NCI-H510A treated with DMSO at 0.1 percent for 48 hours (cell line): ENCODE data around the gene LMLN.
"Not testable (repeated sequence)": the region's sequence is repeated elsewhere in the genome, so short reads cannot be mapped to it uniquely, and the experiment has no call there.

Experiments used
- DNase-seq: peaks from one replicate; lab custom pipeline; 2025; lab: John Stamatoyannopoulos, UW

The LMLN gene

GRCh38 chr3:197956626-197956988 is 3.4 kb upstream of the LMLN start:
- peak; percentile 30 for DNase-seq

GRCh38 chr3:197957790-197958133 is 2.3 kb upstream of the LMLN start:
- no peak for DNase-seq

DNA sequence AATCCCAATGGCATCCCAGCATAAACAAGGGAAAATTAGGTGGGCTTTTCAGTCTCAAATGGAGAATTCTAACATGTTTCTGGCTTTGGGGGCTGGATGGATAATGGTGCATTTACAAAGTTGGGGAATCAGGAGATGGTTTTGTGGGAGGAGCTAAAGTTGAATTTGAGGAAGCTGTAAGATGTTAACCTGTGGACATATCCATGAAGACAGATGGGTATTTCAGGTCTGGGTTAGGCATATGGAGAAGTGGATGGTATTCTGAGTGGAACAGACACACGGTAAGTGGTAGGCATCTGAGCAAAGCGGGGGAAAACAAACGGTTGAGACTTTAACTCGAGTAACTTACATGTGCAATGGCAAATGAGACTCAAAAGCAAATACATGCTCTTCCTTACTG is 1.7 kb upstream of the LMLN start:
- DNase-seq, result no peak

- not testable (repeated sequence) for DNase-seq
These were observed 1.2 kb upstream of the LMLN start for GRCh38 chr3:197958848-197959247.

DNA sequence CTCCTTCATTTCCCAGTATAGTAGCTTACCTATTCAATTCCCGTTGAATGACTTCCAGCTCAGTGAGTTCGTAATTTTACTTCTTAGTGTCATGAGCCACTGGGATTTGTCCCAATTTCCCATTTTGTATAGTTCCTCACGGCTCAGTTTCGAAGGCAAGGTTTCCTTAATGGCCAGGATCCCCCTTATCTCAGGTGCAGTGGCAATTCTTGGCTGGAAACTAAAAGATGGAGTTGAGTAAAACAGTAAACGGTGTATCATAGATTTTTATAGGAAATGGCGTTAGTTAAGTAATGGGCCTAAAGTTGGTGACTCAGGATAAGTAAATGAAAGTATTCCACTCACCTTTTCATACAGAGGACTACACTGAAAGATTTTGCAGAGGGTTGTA is 522 bp upstream of the LMLN start:
- no peak for DNase-seq

DNA sequence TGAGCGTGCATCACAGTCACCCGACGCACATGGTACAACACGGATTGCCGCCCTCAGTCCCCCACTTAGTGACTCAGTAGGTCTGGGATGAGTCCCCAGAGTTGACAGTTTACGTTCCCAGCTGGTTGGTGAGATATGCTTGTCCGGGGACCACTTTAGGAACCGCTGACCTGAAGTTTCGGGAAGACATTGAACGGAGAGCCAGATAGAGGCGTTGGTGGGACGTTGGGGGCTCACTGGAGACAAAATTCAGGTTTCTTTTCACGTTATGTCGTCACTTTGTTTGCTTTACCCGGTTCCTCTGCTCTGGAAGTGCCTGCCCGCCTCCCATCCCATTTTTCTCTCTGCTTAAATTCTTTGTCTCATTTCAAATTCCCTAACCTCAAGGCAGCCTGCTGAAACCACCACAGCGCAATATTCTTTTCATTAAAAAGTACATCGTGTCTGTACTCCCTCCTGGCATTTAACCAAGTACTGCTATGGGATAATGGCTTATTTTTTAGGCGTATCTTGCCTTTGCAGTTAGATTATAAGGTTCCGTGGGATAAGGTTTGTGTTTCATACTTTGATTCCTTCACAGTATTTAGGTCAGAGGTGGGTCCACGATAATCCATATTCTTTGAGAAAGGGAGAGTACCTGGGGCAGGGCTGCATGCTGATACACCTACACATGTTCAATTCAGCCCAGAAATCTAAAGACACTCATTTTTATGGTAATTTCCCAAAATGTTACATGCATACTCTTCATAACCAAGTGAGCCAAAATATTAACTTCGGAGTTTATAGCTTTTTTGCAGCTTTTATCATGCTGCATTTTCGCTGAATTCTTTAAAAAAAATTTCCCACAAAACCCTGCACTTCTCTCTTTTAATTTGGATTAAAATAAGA is 921 bp downstream of the LMLN start:
- no peak for DNase-seq

DNA sequence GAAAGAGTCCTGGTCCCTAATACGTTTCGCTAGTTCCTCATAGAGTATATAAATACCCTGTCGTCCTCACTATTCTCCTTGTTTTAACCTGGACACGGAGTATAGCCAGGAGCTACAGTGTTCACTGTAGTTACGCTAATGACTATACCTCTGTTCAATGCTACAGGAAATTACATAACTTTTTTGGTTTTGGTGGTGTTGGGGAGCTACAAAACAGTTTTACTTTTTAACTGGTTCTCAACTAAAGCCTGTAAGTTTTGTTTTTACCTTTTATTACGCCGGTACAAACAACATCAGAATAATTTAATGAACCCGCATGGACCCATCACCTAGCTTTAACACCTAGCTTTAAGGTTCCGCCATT is 1.5 kb downstream of the LMLN start:
- no peak for DNase-seq

DNA sequence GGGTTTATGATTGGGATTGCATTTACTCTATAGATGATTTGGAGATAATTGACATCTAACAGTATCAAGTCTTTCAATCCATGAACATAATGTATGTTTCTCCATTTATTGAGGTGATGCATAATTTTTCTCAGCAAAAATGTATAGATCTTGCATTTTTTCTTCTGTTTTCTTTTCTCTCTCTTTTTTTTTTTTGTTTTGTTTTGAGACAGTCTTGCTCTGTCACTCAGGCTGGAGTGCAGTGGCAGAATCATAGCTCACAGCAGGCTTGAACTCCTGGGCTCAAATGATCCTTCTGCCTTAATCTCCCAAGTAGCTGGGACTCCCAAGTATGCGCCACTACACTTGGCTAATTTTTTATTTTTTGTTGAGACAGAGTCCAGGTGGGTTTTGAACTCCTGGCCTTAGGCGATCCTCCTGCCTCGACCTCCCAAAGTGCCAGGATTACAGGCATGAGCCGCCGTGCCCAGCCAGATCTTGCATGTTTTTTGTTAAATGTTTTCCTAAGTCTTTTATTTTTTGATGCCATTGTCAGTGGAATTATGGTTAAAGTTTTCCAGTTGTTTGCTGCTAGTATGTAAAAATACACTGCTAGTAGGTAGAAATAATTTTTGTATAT is 3.1 kb downstream of the LMLN start:
- DNase-seq, result no peak

DNA sequence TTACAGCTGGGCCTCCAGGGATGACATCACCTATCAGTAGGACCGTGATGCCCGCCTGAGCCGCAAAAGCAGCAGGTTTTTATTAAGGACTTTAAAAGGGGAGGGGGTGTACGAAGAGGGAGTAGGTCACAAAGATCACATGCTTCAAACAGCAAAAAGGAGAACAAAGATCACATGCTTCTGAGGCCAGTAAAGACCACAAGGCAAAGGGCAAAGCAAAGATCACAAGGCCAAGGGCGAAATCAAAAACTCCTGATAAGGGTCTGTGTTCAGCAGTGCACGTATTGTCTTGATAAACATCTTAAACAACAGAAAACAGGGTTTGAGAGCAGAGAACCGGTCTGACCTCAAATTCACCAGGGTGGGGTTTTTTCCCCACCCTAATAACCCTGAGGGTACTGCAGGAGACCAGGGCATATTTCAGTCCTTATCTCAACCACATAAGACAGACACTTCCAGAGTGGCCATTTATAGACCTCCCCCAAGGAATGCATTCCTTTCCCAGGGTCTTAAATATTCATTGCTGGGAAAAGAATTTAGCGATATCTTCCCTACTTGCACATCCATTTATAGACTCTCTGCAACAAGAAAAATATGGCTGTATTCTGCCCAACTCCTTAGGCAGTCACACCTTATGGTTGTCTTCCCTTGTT is 7.4 kb downstream of the LMLN start:
- DNase-seq, result not testable (repeated sequence)

DNA sequence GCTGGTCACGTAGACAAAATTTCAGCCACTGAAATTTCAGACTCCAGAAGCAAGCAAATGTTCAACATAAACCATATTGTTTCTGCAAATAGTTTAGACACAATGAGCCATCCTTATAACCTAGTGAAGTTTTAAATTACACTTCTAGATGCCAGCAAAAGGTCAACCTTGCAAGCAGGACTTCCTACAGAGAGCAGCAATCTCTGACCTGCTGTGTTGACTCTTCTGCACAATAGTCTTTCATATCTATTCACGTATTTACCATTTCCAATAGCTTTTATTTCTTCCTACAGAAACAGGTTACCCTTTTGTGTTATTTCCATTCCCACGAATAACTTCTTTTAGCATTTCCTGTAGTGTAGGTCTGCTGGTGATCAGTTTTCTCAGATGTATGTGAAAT is 10.6 kb downstream of the LMLN start:
- no peak for DNase-seq

- no peak for DNase-seq
These were observed 14.0 kb downstream of the LMLN start for GRCh38 chr3:197974016-197974415.

DNA sequence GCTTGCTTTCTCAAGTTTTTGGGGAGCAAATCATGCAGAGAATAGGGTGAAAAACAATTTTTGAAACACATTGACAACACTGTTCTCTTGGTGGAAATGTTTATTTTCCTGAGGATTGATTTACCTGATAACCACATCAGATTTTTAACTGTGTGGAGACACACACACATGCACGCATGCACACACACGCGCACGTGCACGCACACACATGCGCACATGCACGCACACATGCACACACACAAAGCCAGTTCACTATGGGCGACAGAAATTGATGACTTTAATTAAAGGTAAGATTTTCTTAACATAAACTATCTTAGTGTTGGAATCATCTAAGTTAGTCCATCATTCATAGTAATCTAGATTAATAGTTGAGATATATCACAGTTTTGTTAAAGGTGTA is 15.3 kb downstream of the LMLN start:
- no peak for DNase-seq

DNA sequence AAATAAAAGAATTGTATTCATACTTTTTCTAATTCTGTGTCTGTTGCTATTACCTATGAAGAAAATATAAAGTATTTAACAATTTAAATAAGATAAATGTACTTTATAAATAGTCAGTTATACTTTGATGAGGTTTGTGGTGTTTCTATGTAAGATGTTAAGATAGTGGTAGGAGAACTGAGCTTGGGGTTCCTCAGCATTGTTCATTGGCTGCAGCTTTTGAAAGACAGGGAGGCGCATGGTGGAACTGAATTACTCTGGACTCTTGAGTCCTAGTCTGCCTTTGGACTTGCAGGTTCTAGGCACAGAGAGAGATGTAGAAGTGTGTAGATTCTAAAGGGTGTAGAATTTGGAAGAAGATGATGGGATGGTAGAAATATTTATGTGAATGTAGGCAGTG is 23.1 kb downstream of the LMLN start:
- DNase-seq, result no peak

- no peak for DNase-seq
These were observed 29.6 kb downstream of the LMLN start for GRCh38 chr3:197989651-197990050.

DNA sequence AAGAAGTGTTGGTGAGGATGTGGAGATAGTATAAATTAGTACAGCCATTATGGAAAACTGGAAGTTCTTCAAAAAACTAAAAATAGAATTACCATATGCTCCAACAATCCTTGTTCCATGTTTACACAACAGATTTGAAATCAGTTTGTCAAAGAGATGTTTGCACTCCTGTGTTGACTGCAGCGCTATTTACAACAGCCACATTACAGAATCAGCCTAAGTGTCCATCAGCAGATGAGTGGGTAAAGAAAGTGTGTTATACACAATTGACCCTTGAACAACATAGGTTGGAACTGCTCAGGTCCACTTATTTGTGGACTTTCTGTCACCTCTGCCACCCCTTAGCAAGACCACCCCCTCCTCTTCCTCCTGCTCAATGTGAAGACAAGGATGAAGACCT is 34.7 kb downstream of the LMLN start:
- no peak for DNase-seq

GRCh38 chr3:197996855-197997254 is 36.8 kb downstream of the LMLN start:
- no peak for DNase-seq

DNA sequence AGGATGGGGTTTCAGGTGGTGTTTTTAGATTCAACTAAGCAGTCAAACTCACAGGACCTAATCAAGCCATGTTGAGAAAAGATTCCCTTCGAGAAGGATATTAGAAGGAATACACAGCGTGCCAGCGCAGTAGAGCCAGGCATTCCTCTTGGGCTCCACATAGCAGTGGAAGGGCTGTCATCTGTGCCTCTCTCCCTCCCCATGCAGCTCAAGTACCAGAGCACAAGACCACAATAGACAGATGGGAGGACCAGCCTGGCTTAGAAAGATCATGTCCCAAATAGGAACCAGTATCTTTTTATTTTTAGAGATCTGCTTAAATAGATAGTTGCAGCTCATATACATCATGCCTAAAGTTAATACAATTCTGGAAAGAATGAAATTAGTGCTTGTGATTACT is 37.9 kb downstream of the LMLN start:
- no peak for DNase-seq

GRCh38 chr3:198017090-198017489 is 57.1 kb downstream of the LMLN start:
- DNase-seq, result no peak

DNA sequence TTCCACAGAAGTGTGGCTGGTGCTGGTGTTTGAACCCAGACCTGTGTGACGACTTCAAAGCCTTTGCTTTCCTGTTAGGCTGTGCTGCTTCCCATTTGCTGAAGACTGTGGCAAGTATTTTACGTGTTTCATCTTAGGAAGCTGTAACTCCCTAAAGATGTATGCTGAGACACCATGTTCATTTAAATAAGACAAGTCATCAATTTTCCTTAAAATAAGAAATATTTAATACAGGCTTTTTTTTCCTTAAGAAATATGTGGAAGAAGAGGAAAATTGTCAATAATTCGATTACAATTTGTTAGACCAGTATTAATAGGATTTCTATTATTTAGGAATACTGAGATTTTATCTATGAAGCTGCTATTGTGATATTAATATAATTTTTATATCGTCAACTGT is 58.4 kb downstream of the LMLN start:
- DNase-seq, result no peak

DNA sequence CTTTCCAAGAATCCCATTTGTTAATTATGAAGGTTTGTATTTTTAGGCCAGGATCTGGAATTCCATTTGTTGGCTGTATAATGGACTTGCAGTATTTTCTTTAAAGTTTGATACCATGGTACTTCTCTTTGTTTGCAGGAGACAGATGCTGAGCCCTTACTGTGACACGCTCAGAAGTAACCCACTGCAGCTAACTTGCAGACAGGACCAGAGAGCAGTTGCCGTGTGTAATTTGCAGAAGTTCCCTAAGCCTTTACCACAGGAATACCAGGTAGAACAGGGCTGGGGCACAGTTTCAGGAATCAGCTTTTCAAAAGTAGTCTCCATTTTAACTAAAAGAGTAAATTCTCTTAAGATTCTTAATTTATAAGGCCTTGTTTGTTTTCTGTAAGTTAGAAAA is 59.1 kb downstream of the LMLN start:
- DNase-seq, result no peak

GRCh38 chr3:198021320-198021719 is 61.3 kb downstream of the LMLN start:
- DNase-seq, result no peak

DNA sequence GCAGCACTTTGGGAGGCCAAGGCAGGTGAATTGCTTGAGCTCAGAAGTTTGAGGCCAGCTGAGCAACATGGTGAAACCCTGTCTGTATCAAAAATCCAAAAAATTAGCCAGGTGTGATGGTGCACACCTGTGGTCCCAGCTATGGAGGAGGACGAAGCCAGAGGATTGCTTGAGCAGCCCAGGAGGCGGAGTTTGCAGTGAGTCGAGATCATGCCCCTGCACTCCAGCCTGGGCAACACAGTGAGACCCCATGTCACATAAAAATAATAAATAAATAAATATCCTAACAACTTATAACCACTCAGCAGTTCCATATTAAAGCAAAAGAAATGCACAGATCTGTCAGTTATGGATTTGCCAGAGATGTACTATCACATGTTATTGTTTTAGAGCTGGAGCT is 62.6 kb downstream of the LMLN start:
- DNase-seq, result no peak

GRCh38 chr3:198025644-198026043 is 65.6 kb downstream of the LMLN start:
- DNase-seq, result no peak

- DNase-seq, result no peak
These were observed 66.6 kb downstream of the LMLN start for GRCh38 chr3:198026620-198027019.
